Loucy (cell line): ENCODE data around the gene QSOX1.

ENCODE experiments used
- H2AFZ ChIP-seq: fragments of 200-600 bp; sonication (generic); 2 replicates; pipeline ENCODE4 v1.6.0; 2016; ENCODE audit warnings: antibody characterized with exemption, mild to moderate bottlenecking, low read length, moderate library complexity
- H3F3A ChIP-seq: fragments of 200-600 bp; 2 replicates; pipeline ENCODE4 v1.6.0; 2016; ENCODE audit warnings: antibody characterized with exemption, low read depth, mild to moderate bottlenecking
- H3K27me3 ChIP-seq: fragments of 200-600 bp; sonication (generic); 2 replicates; pipeline ENCODE4 v1.6.1; 2014; ENCODE audit warnings: low read length, mild to moderate bottlenecking; ENCODE audit not compliant: insufficient read depth, poor library complexity, severe bottlenecking
- H3K36me3 ChIP-seq: fragments of 200-600 bp; sonication (generic); 2 replicates; pipeline ENCODE4 v1.6.1; 2016; ENCODE audit warnings: low read length; ENCODE audit not compliant: insufficient read depth
- H3K4me1 ChIP-seq: fragments of 200-600 bp; sonication (generic); 2 replicates; pipeline ENCODE4 v1.5.1; 2014; ENCODE audit warnings: low read length, mild to moderate bottlenecking; ENCODE audit not compliant: insufficient read depth, poor library complexity, severe bottlenecking
- H3K4me2 ChIP-seq: fragments of 200-600 bp; sonication (generic); 2 replicates; pipeline ENCODE4 v1.6.0; 2014; ENCODE audit warnings: antibody characterized with exemption, low read length, low read depth, mild to moderate bottlenecking; ENCODE audit not compliant: poor library complexity, severe bottlenecking
- H3K4me3 ChIP-seq: fragments of 200-600 bp; sonication (generic); 2 replicates; pipeline ENCODE4 v1.5.1; 2014; ENCODE audit warnings: low read length, mild to moderate bottlenecking, mixed read lengths; ENCODE audit not compliant: poor library complexity, severe bottlenecking
- H3K79me2 ChIP-seq: fragments of 200-600 bp; sonication (generic); 2 replicates; pipeline ENCODE4 v1.6.1; 2014; ENCODE audit warnings: low read length; ENCODE audit not compliant: insufficient read depth
- H3K9ac ChIP-seq: fragments of 200-600 bp; sonication (generic); 2 replicates; pipeline ENCODE4 v1.6.0; 2014; ENCODE audit warnings: mild to moderate bottlenecking, low read depth, low read length, moderate library complexity; ENCODE audit not compliant: poor library complexity, severe bottlenecking
- H3K9me2 ChIP-seq: fragments of 200-600 bp; sonication (generic); replicated peaks from 2 replicates; pipeline ENCODE4 v1.6.1; 2016; ENCODE audit warnings: low read depth, low read length, mixed read lengths
- H3K9me3 ChIP-seq: fragments of 200-600 bp; sonication (generic); 2 replicates; pipeline ENCODE4 v1.6.1; 2014; ENCODE audit warnings: mild to moderate bottlenecking, antibody characterized with exemption, low read length, low read depth; ENCODE audit not compliant: insufficient read depth
- H4K20me1 ChIP-seq: fragments of 200-600 bp; sonication (generic); 2 replicates; pipeline ENCODE4 v1.6.0; 2014; ENCODE audit warnings: antibody characterized with exemption, low read length, mild to moderate bottlenecking; ENCODE audit not compliant: insufficient read depth, poor library complexity, severe bottlenecking
- CTCF ChIP-seq: fragments of 200-600 bp; sonication (generic); conservative IDR thresholded peaks from 2 replicates; pipeline ENCODE4 v1.5.1; 2014; ENCODE audit warnings: mild to moderate bottlenecking, antibody characterized with exemption, low read length
- EZH2phosphoT487 ChIP-seq: fragments of 200-600 bp; IDR thresholded peaks from 2 replicates; pipeline ENCODE4 v1.6.1; 2018; ENCODE audit warnings: antibody characterized with exemption, mild to moderate bottlenecking, moderate library complexity, borderline replicate concordance

QSOX1 gene

GRCh38 chr1:180188091-180188506 lies 33.4 kb downstream of the QSOX1 start:
- TF ChIP-seq CTCF (peak; percentile 93), EZH2phosphoT487 (no peak)
- H2AFZ ChIP-seq = no peak overlapping the region
- no peaks in the 10 kb centered on the region for H3F3A ChIP-seq
- H3K9me2 ChIP-seq = no peaks in the 10 kb centered on the region
- H4K20me1 ChIP-seq = no peaks in the 10 kb centered on the region
- H3K9me3 ChIP-seq = no peaks in the 10 kb centered on the region
- peak overlapping the region; percentile 86 for H3K9ac ChIP-seq
- peak overlapping the region; percentile 53 for H3K4me2 ChIP-seq
- peaks cover 42% of the 10 kb centered on the region for H3K36me3 ChIP-seq
- H3K4me1 ChIP-seq = peaks cover 61% of the 10 kb centered on the region
- peaks cover 33% of the 10 kb centered on the region for H3K79me2 ChIP-seq
- peak overlapping the region; percentile 22 for H3K4me3 ChIP-seq
- H3K27me3 ChIP-seq = no peaks in the 10 kb centered on the region

- peaks cover 67% of the 10 kb centered on the region for H3K4me1 ChIP-seq
These were observed 34.1 kb downstream of the QSOX1 start for GRCh38 chr1:180188684-180189175.

GRCh38 chr1:180190091-180190490 lies 35.4 kb downstream of the QSOX1 start:
- peak overlapping the region; percentile 76 for H3K4me2 ChIP-seq
- H3K79me2 ChIP-seq = peaks cover 53% of the 10 kb centered on the region
- H3K4me1 ChIP-seq = peaks cover 80% of the 10 kb centered on the region
- H3K9me2 ChIP-seq = no peaks in the 10 kb centered on the region
- H3K9ac ChIP-seq = peak overlapping the region; percentile 86
- H2AFZ ChIP-seq = no peak overlapping the region
- H3F3A ChIP-seq = no peaks in the 10 kb centered on the region
- no peaks in the 10 kb centered on the region for H3K9me3 ChIP-seq
- no peaks in the 10 kb centered on the region for H4K20me1 ChIP-seq
- H3K4me3 ChIP-seq = peak overlapping the region; percentile 63
- no peaks in the 10 kb centered on the region for H3K27me3 ChIP-seq
- H3K36me3 ChIP-seq = peaks cover 29% of the 10 kb centered on the region
- TF ChIP-seq EZH2phosphoT487 = no peak
- TF ChIP-seq CTCF = no peak

More at GRCh38 chr1:180188684-180189175, 34.1 kb downstream of the QSOX1 start:
- peaks cover 39% of the 10 kb centered on the region for H3K79me2 ChIP-seq
- no peak overlapping the region for H2AFZ ChIP-seq
- TF ChIP-seq EZH2phosphoT487 = no peak
- no peak for TF ChIP-seq CTCF
- no peaks in the 10 kb centered on the region for H3F3A ChIP-seq
- H3K4me2 ChIP-seq = peak overlapping the region; percentile 53
- peak overlapping the region; percentile 22 for H3K4me3 ChIP-seq
- H3K9me2 ChIP-seq = no peaks in the 10 kb centered on the region
- H4K20me1 ChIP-seq = no peaks in the 10 kb centered on the region
- peak overlapping the region; percentile 86 for H3K9ac ChIP-seq
- H3K27me3 ChIP-seq = no peaks in the 10 kb centered on the region
- peaks cover 42% of the 10 kb centered on the region for H3K36me3 ChIP-seq
- H3K9me3 ChIP-seq = no peaks in the 10 kb centered on the region
